ENCODE data around the gene KCNMB3. TPM values are rescaled to one million over a fixed set of nuclear protein-coding genes. Genes with fewer than 3 reads are reported as not detected.

The KCNMB3 gene
- polyA plus RNA-seq, 2 of the 4 experiments (the other 2 are of a cell fraction), result 1.3 to 2.8 TPM

- no peak for FAIRE-seq
- ChIA-PET CTCF (interaction anchor here (0.7 kb wide), 1 partner anchor 9 kb away, joined by 3 read pairs; no protein-coding TSS in a partner anchor), POLR2A (no interaction called here)
- WGBS (ENCODE audit: missing lambda C conversion rate), result 29% methylated on average over 1 of the region's 1 CpG
- no peak for ATAC-seq
- Histone ChIP-seq H3K27ac (no peak overlapping the region), H3K4me2 (no peak overlapping the region), H3K9me3 (no peaks in the 10 kb centered on the region), H3K4me1 (no peaks in the 10 kb centered on the region), H3K4me3 (no peak overlapping the region)
- TF ChIP-seq EP300 (IDR thresholded peaks at IDR 0.05), result no peak
- peak; percentile 89 for TF ChIP-seq MAFK (IDR thresholded peaks at IDR 0.05; ENCODE audit: partially characterized antibody)
- DNase-seq (ENCODE audit: low read depth in 1 of 2, low spot score in 1 of 2), result no peak
Observed at GRCh38 chr3:179279837-179280236, 28.9 kb upstream of the KCNMB3 start.

GRCh38 chr3:179278932-179279693, 28.2 kb upstream of the KCNMB3 start:
- CTCF ChIA-PET, result interaction anchor here (0.7 kb wide), 1 partner anchor 10 kb away, joined by 3 read pairs; no protein-coding TSS in a partner anchor

GRCh38 chr3:179278151-179278550, 27.2 kb upstream of the KCNMB3 start:
- ChIA-PET POLR2A (no interaction called here), CTCF (interaction anchor here (1.4 kb wide), 1 partner anchor 130 kb away, joined by 4 read pairs; the partner anchor contains the start of gene PIK3CA)
- no peak for FAIRE-seq
- 100% methylated on average over 1 of the region's 1 CpG for WGBS (ENCODE audit: missing lambda C conversion rate)
- Histone ChIP-seq H3K4me1 (no peaks in the 10 kb centered on the region), H3K4me3 (no peak overlapping the region), H3K27ac (no peak overlapping the region), H3K4me2 (no peak overlapping the region), H3K9me3 (no peaks in the 10 kb centered on the region)
- DNase-seq (ENCODE audit: low read depth in 1 of 2, low spot score in 1 of 2), result no peak
- ATAC-seq, result no peak
- TF ChIP-seq HDAC2 (IDR thresholded peaks at IDR 0.05) (no peak), CBX2 (IDR thresholded peaks at IDR 0.05; ENCODE audit: borderline replicate concordance, low read depth) (no peak), CBX8 (IDR thresholded peaks at IDR 0.05) (no peak), RAD21 (conservative IDR thresholded peaks at IDR 0.05 in 1 of 2, IDR thresholded peaks at IDR 0.05 in 1 of 2) (no peak), RCOR1 (IDR thresholded peaks at IDR 0.05; ENCODE audit: low read depth, low read length) (no peak), MAFK (IDR thresholded peaks at IDR 0.05; ENCODE audit: partially characterized antibody) (no peak), HMGXB4 (CRISPR knock-in tag; IDR thresholded peaks at IDR 0.05; ENCODE audit: borderline replicate concordance) (no peak), HOXA7 (CRISPR knock-in tag; IDR thresholded peaks at IDR 0.05) (no peak)

More at GRCh38 chr3:179278932-179279693, 28.2 kb upstream of the KCNMB3 start:
- Histone ChIP-seq H3K4me2 (no peak overlapping the region), H3K27ac (no peak overlapping the region), H3K9me3 (no peaks in the 10 kb centered on the region), H3K4me3 (no peak overlapping the region), H3K4me1 (no peaks in the 10 kb centered on the region)
- no peak for ATAC-seq
- DNase-seq (ENCODE audit: low read depth in 1 of 2, low spot score in 1 of 2), result no peak
- TF ChIP-seq MAZ (IDR thresholded peaks at IDR 0.05; ENCODE audit: borderline replicate concordance, low read depth, low read length), result no peak
- TF ChIP-seq MAFK (IDR thresholded peaks at IDR 0.05; ENCODE audit: partially characterized antibody), result no peak
- TF ChIP-seq PHF8 (IDR thresholded peaks at IDR 0.05; ENCODE audit: borderline replicate concordance, low read depth), result no peak
- no peak for TF ChIP-seq E2F6 (IDR thresholded peaks at IDR 0.05; ENCODE audit: borderline replicate concordance, low read depth)
- TF ChIP-seq BCL3 (IDR thresholded peaks at IDR 0.05), result no peak
- no peak for TF ChIP-seq EHMT2 (IDR thresholded peaks at IDR 0.05; ENCODE audit: low read depth)
- no peak for TF ChIP-seq KDM5A (IDR thresholded peaks at IDR 0.05)
- TF ChIP-seq CTCF (IDR thresholded peaks at IDR 0.05), result no peak
- no peak for TF ChIP-seq MAX (IDR thresholded peaks at IDR 0.05)
- TF ChIP-seq BHLHE40 (IDR thresholded peaks at IDR 0.05; ENCODE audit: low read depth, low read length), result no peak
- no peak for TF ChIP-seq HOXA7 (CRISPR knock-in tag; IDR thresholded peaks at IDR 0.05)
- no peak for TF ChIP-seq FOSL2 (IDR thresholded peaks at IDR 0.05)
- no peak for TF ChIP-seq FOSL2 (CRISPR knock-in tag; IDR thresholded peaks at IDR 0.05)
- TF ChIP-seq RAD21 (conservative IDR thresholded peaks at IDR 0.05 in 1 of 2, IDR thresholded peaks at IDR 0.05 in 1 of 2), result no peak
- WGBS (ENCODE audit: missing lambda C conversion rate), result 47% methylated on average over 4 of the region's 4 CpGs
- no peak for FAIRE-seq
- POLR2A ChIA-PET, result no interaction called here

All from A549 (cell line).